Stimulated activated CD8-positive, alpha-beta memory T cell treated with anti-CD3 and anti-CD28 coated beads, Interleukin-4, amount 100 ng/mL, for 4 hours (primary cell): Measurements from ENCODE around the gene PHOSPHO1.

Source experiments
- DNase-seq, 2 donors: peaks; one replicate each; pipeline ENCODE4 v3.0.0-alpha.2; 2020; ENCODE audit warnings: low read depth in 2 of 2, low spot score in 1 of 2

Gene PHOSPHO1

DNA sequence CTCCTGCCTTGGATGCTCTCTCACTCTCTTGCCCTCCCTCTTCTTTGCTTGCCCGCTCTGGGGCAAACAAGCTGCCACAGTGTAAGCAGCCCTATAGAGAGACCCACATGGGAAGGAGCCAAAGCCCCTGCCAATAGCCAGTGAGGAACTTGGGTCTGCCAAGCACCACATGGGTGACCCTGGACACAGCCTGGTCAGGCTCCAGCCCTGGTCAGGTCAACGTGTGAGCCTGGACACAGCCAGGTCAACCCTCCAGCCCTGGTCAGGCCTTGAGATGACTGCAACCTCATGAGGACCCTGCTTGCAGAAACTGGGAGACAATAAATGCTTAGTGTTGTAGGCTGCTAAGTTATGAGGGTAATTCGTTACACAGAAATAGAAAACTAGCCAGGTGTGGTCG lies 14.3 kb upstream of the PHOSPHO1 start:
- no peak for DNase-seq

DNA sequence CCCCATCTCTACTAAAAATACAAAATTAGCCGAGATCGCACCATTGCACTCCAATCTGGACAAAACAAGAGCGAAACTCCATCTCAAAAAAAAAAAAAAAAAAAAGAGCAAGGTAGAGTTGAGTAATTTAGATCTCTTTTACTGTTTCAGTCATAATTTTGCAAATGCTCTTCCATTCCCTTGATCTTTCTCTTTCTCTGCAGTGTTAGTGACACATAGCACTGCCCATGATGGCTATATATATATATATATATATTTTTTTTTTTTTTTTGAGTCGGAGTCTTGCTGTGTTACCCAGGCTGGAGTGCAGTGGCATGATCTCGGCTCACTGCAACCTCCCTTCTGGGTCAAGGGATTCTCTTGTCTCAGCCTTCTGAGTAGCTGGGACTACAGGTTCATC lies 12.2 kb upstream of the PHOSPHO1 start:
- no peak for DNase-seq

DNA sequence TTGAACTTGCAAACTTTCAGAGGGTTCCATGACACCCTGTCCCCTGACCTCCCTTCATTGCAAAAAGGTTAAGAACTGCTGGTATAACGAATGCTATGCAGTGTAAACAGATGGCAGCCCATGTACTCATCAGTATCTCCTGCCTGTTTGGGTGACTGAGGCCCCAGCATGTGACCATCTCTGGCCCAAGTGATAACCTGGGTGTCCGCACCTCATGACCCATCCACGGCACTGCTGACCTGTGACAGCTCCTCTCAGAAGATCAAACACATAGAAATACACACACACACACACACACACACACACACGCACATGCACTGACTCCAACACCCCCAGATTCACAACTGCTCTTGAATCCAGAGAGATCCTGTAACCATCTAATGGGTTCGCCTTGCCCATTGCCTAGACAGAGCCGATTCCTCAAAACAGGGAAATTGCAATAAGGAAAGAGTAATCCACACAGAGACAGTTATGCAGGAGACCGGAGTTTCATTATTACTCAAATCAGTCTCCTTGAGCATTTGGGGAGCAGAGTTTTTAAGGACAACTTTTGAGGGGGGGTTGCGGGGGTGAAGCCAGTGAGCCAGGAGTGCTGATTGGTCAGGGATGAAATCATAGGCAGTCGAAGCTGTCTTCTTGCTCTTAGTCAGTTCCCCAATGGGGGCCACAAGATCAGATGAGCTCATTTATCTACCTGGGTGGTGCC lies 11.3 kb upstream of the PHOSPHO1 start:
- no peak for DNase-seq

DNA sequence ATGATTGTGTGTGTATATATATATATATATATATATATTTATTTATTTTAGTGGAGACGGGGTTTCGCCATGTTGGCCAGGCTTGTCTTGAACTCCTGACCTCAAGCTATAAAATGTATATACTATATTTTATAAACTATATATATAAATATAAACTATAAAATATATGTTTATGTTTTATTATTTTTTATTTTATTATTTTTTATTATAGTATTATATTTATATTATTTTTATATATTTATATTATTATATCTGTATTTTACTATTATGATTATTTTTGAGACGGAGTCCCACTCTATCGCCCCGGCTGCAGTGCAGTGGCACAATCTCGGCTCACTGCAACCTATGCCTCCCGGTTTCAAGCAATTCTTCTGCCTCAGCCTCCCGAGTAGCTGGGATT lies 10.5 kb upstream of the PHOSPHO1 start:
- no peak for DNase-seq

DNA sequence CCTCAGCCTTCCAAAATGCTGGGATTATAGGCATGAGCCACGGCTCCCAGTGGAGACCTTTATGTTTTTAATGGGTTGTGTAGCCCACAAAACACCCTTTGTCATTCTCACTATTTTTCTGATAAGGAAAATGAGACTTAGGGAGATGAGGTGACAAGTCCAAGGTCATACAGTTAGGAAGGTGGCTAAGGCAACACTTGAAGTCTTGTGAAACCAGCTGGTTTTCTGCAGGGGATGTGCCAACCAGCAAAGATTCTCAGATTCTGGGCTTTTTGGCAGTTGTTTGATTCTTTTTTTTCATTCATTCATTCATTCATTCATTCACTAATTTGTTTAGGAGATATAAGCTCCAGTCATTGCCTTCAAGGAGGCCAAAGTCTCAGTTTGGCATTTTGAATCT lies 10.0 kb upstream of the PHOSPHO1 start:
- DNase-seq, result no peak

GRCh38 chr17:49239963-49240362 lies 9.4 kb upstream of the PHOSPHO1 start:
- no peak for DNase-seq

DNA sequence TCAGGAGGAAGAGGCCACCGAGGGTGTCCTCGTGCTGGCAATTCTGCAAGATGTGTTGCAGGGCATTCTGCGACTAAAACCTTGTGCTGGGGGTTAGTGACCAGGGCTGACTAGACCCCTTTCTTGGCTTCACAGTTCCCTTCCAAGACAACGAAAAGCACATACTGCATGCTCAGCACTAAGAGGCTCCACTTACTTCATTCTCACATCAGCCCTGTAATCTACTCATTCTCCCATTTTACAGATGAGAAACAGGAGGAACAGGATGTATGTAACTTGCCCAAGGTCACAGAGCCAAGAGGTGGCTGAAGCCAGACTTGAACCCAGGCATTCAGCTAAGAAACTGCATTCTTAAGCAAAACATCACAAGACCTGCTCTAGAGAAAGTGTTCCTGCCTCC lies 5.3 kb upstream of the PHOSPHO1 start:
- no peak for DNase-seq

DNA sequence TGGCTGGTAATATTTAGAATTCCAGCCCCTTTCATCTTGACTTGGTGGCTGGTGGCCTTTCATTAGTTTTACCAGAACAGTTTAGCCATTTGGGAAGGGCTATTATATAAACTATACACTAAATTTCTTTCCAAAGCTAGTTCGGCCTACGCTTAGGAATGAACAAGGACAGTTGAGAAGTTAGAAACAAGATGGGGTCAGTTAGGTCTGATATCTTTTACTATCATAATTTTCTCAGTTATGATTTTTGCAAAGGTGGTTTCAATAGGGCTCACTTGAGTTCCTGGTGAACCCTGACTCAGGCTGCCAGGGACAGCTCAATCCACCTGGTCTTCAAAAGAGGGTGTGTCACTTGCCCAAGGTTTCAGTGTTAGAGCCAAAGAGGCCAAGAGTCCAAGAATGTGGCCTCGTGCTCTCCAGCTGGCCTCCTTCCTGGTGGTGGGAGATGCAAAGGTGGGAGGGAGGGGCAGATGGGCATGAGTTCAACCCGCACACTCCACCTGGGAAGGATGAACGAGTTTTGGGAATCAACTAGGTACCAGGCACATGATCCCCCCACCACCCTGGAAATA lies 4.0 kb upstream of the PHOSPHO1 start:
- DNase-seq, result no peak

- DNase-seq, result no peak
Measured at GRCh38 chr17:49231563-49231894, 942 bp upstream of the PHOSPHO1 start.

- DNase-seq, result no peak
Measured at GRCh38 chr17:49229805-49230600, 584 bp downstream of the PHOSPHO1 start.

- no peak for DNase-seq
Measured at GRCh38 chr17:49229076-49229804, 1.3 kb downstream of the PHOSPHO1 start.

DNA sequence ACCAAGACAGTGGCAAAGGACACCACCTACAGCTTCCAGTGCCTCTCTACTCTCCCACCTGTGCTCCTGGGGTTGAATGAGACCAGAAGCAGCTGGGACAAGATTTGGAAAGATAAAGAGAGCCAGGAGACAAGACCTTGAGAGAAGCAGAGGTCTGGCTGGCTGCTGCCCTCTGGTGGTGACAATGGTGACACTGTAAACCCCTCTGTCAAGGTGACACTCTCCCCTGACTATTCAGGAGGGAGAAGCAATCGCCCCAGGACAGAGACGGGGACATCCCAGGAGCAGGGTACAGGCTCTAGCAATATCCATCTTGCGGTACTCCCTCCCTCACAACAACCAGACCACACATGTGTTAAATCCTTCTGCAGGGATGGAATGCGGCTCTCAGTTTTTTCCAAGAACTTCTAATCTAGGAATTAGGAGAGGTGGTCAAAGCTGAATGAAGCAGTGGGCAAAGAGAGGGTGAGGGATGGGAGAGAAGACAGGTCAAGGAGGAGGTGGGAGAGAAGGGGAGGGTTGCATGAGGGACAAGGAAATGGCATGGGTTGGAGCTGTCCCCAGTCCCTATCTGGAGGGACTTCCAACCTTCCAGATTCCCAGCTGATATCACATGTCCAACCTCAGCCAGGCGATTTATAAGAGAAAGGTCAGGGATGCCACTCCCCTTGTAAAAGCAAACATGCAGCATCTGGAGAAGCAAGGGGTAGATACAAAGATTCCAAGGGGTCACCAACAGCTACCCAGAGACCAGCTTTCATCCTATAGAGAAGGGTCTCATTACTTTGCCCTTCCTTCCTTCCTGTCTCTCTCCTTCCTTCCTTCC lies 2.9 kb downstream of the PHOSPHO1 start:
- DNase-seq, result peak; percentile 57 to 77

GRCh38 chr17:49226771-49227435 lies 3.7 kb downstream of the PHOSPHO1 start:
- DNase-seq, result no peak

DNA sequence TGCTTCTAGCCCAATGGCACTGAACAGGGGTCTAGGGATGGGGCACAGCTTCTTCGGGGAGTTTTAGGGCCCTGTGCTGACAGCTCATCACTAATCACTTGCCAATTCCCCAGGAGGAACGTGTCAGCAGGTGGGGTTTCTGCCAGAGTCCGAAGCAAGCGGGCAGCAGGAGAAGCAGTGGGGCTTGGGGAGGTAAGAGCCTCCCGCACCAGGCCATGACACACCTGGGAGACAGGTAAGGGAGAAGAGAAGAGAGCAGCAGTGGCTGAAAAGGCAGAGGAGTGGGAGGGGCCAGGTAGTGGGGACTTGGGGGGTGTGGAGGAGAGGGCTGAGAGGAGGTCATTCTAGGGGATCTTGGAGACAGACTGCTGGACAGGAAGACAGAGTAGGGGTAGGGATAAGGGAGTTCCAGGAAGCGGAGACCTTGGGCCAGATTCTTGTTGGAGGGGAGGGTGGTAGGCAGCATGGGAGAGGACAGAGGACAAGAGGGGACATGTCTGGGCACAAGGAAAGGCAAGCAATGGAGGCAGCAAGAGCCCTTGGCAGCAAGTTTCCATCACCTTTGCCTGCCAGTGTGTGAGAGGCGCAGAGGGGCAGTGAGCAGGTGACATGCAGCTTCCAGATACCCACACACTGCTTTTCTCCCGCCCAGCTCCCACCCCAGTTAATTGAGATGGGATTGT lies 4.9 kb downstream of the PHOSPHO1 start:
- no peak for DNase-seq

DNA sequence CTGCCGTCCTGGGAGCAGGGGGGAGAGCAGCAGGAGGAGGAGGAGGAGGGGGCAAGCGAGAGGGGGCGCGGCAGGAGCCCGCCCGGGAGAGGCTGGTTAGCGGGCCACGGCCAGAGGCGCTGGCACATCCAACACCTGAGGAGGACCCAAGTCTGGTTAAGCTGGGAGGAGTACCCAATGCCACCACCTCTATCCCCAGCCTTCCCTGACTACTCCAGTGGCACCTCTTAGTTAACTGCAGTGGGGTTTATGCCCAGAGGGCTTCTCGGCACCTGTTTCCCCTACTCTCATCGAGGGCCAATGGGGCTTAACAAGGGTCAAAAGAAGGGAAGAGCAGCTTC lies 5.6 kb downstream of the PHOSPHO1 start:
- DNase-seq, result no peak

DNA sequence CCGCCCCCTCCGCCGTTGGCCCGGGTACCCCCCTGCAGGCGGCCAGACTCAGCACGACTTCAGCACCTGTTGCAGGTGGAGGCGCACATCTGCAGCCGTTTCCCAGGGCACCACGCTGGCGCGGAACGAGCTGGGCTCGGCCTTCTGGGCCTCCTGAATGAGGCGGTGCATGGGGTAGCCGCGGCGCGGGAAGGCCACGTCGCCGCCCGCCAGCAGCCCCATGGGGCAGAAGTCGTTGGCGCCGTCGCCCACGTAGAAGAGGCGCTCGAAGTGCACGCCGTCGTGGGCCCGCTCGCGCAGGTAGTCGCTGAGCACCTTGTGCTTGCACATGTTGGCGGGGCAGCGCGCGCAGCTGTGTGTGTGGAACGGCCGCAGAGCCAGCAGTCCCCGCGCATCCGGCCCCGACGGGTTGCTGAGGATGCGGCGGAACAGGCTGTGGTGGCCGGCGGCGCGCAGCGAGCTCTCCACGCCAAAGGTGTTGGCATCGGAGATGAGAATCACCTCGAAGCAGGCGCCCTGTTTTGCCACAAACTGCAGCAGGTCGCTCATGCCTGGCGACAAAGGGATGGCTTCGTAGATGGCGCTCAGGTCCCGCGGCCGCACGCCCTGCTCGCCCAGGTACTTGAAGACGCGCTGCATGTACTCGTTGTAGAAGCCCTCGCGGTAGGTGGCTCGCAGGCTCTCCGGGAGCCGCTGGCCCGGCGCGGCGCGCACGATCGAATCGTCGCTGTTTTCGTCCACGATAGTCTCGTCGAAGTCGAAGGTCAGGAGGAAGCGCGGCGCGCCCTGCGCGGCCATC lies 6.2 kb downstream of the PHOSPHO1 start:
- DNase-seq, result no peak

- peak in 1 of 2 donors; percentile 55 for DNase-seq
Measured at GRCh38 chr17:49223517-49224197, 6.9 kb downstream of the PHOSPHO1 start.

- no peak for DNase-seq
Measured at GRCh38 chr17:49223168-49223516, 7.4 kb downstream of the PHOSPHO1 start.

- no peak for DNase-seq
Measured at GRCh38 chr17:49219987-49220386, 10.6 kb downstream of the PHOSPHO1 start.
